Astrocyte of the hippocampus (primary cell): Measurements from ENCODE around the gene SNAI1.
"Not testable (repeated sequence)": the region's sequence is repeated elsewhere in the genome, so short reads cannot be mapped to it uniquely, and the experiment has no call there.

ENCODE experiments used
- DNase-seq: peaks from one replicate; pipeline ENCODE4 v3.0.0; 2011; ENCODE audit warnings: low read depth, low spot score

Gene SNAI1

DNA sequence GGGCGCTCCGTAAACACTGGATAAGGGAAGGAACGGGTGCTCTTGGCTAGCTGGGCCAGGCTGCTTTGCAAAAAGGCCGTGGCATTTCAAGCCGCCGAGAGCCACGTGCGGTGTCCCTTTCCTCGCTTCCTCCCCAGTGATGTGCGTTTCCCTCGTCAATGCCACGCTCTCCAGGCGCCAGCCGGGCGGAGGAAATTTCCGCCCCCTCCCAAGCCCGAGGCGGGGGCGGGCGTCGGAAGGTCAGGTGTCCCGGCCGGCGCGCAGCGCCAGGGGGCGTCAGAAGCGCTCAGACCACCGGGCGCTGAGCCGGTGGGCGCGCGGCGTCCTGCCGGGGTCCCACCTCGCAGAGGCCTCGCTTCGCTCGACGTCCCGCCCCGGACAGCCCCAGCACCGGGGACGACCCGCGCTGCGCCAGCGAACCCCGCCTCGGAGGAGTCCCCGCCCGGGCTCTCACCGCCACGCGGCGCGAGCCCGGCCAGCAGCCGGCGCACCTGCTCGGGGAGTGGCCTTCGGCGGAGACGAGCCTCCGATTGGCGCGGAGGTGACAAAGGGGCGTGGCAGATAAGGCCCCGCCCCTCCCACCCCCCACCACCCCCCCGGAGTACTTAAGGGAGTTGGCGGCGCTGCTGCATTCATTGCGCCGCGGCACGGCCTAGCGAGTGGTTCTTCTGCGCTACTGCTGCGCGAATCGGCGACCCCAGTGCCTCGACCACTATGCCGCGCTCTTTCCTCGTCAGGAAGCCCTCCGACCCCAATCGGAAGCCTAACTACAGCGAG lies at the start of gene SNAI1:
TSS of gene SNAI1 (plus strand) at position 635 of the 777 bp plus-strand sequence. CDS start at position 715, 80 bp downstream.
- peak; percentile 93 for DNase-seq

DNA sequence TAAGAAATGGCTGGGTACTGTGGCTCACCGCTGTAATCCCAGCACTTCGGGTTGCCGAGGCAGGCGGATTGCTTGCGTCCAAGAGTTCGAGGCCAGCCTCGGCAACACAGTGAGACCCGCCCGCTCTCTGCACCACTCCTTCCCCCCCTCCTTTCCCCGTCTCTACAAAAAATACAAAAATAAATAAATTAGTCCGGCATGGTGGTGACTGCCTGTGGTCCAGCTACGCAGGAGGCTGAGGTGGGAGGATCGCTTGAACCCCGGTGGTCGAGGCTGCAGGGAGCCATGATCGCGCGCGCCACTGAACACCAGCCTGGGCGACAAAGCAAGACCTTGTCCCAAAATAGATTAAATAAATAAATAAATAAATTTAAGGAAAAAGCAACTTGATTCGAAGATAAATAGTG lies 47.0 kb upstream of the SNAI1 start:
- DNase-seq: no peak

DNA sequence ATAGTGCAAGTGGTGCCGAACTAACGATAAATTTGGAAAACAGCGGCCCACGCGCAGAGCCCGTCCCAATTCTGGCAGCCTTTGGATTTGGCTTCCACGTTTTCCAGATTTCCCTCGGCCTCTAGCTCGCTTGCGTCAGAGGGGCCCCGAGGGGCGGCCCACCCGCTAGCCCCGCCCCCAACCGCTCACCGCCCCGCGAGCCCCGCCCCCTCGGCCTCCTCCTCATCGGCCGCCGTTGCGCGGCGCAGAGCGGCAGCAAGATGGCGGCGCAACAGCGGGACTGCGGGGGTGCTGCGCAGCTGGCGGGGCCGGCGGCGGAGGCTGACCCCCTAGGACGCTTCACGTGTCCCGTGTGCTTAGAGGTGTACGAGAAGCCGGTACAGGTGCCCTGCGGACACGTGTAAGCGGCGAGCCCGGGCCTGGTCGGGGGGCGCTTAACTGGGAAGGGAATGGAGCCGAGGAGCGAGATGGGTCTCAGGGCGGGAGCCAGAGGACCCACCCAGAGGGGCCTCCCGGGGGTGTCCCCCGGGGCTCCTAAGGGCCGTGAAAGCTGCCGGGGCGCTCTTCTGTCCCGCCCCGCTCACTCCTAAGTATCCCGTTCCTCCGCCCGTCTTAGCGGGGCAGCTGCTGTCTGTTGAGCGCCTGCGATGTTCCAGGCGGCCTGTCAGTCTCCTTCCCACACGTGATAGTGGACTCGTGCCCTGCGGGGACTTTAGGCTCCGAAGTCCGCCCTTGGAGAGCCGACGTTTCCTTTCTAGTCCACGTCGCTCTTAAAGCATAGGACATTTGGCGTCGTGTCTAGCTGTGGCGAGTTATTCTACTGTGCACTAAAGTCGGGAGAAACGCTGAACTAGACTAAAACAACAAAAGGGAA lies 46.4 kb upstream of the SNAI1 start, which contains the start of gene RNF114:
TSS of gene RNF114 (plus strand) at position 245 of the 874 bp plus-strand sequence. CDS start at position 261, 16 bp downstream.
- peak; percentile 96 for DNase-seq

DNA sequence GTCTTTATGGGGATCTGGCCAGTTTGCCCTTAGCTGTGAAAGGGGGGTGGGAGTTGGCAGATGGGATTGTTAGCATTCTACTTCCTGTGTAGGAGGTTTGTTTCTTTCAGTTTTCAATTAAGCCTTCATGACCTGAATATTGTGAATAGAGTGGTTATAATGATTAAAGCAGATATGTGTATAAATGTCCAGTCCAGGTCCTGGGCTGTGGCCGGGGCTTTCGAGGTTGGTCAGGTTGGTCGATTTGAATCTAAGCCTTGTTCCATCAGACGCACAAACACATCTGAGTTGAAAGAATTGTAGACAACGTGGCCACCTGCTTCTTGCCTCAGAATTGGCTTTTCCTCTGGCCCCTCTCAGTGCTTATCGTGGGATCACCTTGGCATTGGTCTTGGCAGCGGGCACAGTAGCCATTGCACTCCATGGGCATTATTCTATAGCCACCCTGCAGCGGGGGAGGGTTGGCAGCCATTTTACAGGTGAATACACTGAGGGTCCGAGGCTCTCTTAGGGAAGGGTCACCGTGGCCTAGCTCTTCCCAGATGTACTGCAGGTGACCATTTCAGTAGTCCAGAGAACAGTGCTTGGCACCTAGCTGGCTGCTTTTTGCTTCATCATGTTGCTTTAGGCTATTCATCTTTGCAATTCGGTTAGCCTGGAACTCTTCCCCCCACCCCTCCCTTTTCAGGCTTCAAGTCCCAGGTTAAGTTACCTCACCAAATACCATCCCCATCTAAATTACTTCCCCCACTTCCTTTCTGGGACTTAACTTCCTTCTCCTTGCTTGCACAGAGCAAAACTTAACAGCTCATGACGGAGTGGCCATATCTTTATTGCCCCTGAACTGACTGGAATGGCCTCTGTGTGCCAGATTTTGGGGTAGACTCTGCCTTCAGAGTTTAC lies 45.5 kb upstream of the SNAI1 start:
- DNase-seq: peak; percentile 2

DNA sequence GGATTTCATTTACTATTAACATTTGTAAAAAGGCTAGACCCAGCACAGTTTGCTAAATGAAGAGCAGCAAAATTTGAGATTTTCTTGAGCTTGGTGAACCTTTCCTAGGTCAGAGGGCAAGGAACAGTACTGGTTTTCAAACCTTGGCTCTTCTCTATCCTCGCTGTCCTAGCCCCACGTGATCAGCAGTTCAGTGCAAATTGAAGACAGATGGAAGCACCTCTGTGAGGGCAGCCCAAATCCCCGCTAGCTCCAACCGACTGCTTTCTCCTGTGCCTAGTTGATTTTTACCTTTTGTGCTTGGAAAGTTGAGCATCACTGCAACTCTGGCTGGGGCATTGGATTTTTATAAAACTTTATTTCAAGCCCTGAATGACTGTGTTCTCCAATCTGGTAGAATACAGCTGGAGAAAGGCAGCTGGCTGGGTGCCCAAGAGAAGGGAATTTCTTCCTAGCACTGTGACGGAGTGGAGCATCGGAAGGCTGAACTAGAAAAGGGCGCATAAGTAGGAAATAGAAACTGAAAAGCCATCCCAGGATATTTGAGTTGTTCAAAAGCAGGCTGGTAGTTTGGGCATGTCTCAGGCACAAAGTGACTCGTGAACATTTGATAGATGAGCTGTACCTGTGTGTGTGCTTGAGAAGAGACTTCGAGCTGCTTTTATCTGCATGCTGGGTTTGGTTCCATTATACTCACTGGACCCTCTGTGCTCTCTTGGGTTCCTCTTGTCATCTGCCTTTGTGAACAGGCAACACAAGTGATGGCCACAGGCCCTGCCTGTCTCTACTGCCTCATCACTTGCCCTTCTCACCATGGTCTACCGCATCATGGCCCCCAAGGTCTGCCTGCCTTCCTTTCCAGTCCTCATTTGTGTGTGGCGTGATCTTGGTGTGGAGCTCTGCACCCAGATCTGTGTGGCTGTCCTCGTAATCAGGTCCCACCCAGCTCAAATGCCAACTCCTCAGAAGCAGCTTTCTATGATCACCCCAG lies 44.3 kb upstream of the SNAI1 start:
- peak; percentile 78 for DNase-seq

DNA sequence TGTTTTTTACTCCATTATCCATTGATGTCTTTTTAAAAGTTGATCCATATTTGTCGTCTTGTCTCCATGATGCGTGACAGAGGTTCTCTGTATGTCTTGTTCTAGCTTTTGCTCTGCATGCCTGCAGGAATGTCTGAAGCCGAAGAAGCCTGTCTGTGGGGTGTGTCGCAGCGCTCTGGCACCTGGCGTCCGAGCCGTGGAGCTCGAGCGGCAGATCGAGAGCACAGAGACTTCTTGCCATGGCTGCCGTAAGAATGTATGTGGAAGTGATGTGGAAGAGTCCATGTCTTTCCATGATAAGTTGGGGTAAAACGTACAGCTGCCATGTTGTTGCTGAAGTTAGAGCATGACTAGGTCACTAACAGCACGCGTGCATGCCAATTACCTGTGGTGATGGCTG lies 41.3 kb upstream of the SNAI1 start:
- DNase-seq: no peak

DNA sequence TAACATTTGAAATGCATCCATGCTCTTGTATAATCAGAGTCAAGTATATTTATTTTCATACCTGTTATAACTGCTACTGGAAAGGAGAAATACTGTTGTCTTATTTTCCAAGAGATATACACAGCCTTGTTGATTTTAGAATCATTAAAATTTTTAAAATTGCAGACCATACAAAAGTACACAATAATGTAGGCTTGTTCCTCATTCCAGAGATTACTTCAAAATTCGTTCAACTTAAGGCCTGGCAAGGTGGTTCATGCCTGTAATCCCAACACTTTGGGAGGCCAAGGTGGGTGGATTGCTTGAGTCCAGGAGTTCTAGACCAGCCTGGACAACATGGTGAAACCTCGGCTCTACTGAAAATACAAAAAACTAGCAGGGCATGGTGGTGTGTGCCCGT lies 40.5 kb upstream of the SNAI1 start:
- DNase-seq: no peak

DNA sequence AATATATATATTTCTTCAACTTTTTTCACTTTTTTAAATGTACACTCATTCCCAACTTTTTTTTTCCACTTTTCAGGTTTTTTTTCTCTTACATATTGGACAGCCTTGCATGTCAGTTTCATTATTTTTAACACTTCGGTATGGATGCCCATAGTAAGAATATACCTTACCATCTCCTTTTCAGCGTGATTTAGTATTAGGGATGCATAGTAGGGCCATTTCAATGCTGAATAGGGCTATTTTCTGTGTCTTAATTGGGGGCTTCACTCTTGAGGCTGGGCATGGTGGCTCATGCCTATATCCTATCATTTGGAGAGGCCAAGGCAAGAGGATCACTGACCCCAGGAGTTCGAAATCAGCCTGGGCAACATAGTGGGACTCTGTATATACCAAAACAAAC lies 39.8 kb upstream of the SNAI1 start:
- no peak for DNase-seq

DNA sequence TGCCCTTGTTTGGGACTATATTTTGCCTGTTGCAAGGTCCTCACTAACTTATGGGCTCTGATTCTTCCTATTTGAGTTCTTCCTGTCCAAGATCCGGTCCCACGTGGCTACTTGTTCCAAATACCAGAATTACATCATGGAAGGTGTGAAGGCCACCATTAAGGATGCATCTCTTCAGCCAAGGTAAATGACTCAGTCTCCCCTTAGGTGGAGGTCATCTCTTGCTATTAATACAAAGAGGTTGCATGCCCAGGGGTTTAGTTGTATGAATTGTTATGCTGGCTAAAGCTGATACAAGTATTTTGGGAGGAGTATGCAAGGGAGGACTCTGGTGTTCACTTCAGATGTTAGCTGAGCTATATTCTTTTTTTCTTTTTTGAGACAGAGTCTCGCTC lies 37.5 kb upstream of the SNAI1 start:
- DNase-seq: no peak

DNA sequence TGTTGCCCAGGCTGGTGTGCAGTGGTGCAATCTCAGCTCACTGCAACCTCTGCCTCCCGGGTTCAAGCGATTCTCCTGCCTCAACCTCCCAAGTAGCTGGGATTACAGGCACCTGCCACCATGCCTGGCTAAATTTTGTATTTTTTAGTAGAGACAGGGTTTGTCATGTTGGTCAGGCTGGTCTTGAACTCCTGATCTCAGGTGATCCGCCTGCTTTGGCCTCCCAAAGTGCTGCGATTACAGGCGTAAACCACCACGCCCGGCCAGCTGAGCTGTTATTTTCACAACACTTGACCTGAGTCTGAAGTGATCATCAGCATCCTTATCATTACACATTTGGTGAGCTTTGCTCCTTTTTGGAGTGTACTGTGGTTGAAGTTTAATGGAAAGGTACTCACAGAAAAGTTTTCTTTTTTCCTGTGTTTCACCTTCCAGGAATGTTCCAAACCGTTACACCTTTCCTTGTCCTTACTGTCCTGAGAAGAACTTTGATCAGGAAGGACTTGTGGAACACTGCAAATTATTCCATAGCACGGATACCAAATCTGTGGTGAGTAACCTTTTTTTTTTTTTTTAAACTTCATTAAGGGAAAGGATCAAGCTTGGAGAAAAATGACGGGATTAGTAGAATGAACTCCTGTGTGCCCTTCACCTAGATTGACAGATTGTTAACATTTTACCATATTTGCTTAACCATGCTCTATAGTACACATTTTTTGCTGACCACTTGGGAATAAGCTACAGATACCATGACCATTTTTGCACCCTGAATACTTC lies 36.9 kb upstream of the SNAI1 start:
- DNase-seq: no peak

DNA sequence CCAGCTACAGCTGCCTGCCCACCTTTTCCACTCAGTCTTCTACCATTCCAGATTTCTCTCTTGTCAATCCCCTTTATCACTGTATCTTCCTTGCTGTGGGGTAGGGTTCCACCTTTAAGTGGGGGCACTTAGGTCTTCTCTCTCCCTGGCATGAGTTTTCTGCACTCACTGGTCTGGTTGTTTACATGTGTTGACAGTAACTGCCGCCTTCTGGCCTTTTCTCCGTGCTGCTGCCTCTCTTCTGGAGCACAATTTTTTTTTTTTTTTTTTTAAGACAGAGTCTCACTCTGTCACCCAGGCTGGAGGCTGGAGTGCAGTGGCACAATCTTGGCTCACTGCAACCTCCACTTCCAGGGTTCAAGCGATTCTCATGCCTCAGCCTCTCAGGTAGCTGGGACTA lies 34.6 kb upstream of the SNAI1 start:
- no peak for DNase-seq

DNA sequence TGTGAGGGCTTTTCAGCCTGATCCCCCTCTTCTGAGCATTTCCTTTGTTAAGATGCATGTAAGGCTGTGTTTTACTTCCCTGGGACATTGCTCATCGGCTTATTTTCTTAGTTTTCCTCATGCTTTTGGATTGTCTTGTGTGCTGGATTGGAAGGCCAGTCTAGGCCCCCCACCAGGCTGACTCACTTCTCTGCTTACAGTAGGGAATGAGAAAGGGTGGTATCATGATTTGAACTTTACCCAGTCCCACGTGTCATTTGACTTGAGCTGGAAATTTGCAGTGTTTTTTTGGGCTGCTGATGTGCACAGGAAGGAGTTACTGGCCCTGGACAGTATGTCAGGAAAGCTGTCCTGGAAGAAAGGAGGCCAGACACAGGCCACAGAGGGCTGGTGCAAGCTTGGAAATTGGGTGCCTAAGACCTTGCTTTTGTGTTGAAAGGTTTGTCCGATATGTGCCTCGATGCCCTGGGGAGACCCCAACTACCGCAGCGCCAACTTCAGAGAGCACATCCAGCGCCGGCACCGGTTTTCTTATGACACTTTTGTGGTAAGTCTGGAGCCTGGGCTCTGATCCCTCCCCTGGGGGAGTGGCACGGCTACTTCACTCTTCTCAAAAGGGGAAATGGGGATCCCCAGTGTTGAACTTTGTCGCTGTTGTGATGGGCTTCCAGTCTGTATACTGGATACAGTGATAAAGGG lies 33.8 kb upstream of the SNAI1 start:
- peak; percentile 94 for DNase-seq

DNA sequence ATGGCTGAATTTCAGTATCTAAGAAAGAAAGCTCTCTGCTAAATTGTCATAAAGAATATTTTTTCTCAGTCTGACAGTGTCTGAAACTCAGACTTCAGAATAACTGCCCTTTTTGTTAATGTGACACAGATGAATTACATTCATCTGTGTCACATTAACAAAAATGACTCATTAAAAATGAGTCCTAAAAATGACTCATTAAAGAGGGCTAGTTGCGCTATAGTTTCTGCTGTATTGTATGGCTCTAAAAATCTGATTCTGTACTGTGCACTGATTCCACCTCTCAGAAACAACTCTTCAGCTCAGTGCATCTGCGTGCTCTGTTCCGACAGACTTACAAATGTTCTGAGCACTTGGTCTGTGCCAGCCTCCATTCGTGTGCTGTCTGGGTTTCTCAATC lies 31.6 kb upstream of the SNAI1 start:
- no peak for DNase-seq

DNA sequence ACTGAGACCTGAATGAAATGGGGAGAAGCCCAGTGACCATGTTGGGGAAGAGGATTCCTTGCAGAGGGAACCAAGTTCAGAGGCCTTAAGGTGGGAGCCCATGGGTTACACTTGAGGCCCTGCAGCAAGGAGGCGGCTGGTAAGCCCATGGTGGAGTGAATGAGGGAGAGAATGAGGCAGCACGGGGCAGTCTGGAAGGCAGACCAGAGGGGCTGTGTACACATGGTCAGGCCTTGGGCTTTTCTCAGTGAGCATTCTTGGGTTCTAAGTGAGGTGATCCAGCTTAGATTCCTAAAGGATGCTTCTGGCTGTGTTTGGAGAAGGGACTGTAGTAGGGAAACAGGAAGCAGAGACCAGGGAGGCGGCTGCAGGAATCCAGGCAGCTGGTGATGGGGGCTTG lies 27.6 kb upstream of the SNAI1 start:
- DNase-seq: no peak

DNA sequence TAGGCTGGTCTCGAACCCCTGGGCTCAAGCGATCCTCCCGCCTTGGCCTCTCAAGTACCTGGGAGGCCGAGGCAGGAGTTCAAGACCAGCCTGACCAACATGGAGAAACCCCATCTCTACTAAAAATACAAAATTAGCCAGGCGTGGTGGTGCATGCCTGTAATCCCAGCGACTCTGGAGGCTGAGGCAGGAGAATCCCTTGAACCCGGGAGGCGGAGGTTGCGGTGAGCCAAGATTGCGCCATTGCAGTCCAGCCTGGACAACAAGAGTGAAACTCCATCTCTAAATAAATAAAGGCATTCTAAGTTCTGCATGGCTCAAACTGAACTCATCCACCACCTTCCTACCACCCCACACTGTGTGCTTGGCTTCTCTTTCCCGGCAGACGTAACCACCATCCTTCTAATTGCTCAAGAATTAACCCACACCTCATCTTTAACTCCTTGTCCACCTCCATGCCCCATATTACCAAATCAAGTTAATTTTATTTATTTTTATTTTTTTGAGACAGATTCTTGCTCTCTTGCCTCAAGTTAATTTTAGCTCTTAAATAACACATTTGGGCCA lies 26.9 kb upstream of the SNAI1 start:
- not testable (repeated sequence) for DNase-seq

DNA sequence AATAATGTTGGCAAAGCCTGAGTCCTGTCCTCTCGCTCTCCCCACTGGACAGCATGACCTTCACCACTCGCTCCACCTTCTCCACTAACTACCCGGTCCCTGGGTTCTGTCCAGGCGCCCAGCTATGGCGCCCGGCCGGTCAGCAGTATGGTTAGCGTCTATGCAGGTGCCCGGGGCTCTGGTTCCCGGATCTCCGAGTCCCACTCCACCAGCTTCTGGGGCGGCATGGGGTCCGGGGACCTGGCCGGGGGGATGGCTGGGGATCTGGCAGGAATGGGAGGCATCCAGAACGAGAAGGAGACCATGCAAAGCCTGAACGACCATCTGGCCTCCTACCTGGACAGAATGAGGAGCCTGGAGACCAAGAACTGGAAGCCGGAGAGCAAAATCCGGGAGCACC lies 26.1 kb upstream of the SNAI1 start:
- no peak for DNase-seq

DNA sequence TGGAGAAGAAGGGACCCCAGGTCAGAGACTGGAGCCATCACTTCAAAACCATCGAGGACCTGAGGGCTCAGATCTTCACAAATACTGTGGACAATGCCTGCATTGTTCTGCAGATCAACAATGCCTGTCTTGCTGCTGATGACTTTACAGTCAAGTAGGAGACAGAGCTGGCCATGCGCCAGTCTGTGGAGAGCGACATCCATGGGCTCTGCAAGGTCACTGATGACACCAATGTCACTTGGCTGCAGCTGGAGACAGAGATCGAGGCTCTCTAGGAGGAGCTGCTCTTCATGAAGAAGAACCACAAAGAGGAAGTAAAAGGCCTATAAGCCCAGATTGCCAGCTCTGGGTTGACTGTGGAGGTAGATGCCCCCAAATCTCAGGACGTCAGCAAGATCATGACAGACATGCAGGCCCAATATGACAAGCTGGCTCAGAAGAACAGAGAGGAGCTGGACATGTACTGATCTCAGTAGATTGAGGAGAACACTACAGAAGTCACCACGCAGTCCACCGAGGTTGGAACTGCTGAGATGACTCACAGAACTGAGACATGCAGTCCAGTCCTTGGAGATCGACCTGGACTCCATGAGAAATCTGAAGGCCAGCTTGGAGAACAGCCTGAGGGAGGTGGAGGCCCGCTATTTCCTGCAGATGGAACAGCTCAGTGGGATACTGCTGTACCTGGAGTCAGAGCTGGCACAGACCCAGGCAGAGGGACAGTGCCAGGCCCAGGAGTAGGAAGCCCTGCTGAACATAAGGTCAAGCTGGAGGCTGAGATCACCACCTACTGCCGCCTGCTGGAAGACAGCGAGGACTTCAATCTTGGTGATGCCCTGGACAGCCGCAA lies 25.5 kb upstream of the SNAI1 start:
- DNase-seq: not testable (repeated sequence)

DNA sequence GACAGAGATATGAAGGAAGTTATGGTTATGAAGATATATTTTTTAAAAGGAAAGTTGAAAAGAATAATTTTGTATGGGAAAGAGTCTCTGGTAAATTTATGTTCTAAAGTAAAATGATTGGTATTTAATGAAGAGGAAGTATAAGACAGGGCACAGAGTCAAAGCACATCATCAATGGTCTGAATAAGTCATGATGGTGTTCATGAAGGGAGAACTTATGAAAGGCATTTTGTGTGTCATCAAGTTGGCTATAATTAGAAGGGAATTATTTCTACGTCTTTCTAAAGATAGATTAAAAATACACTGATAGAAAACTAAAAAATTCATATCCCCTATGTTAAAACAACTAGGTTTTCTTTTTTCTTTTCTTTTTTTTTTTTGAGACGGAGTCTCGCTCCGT lies 21.4 kb upstream of the SNAI1 start:
- DNase-seq: no peak
